DND-41 (cell line): ENCODE results near the gene KLF16.

Experiments used
- ATAC-seq: fragments of 200-7000 bp; cut with Tn5 transposase; 3 replicates; pipeline ENCODE4 v1.9.1; 2021; ENCODE audit warnings: low read depth; ENCODE audit not compliant: insufficient read depth
- DNase-seq: peaks from one replicate; pipeline ENCODE4 v3.0.0-alpha.2; 2020
- H2AFZ ChIP-seq: 2 replicates; pipeline ENCODE4 v1.6.0; 2012; ENCODE audit warnings: low read depth, low read length
- H3K27ac ChIP-seq: 2 replicates; pipeline ENCODE4 v1.5.1; 2012; ENCODE audit warnings: low read length, inconsistent platforms
- H3K27me3 ChIP-seq: fragments of 200-600 bp; sonication (generic); 2 replicates; pipeline ENCODE4 v1.6.0; 2012; ENCODE audit warnings: low read length, mild to moderate bottlenecking, inconsistent platforms; ENCODE audit not compliant: insufficient read depth, poor library complexity
- H3K36me3 ChIP-seq: 2 replicates; pipeline ENCODE4 v1.5.1; 2012; ENCODE audit warnings: low read length, inconsistent platforms; ENCODE audit not compliant: insufficient read depth
- H3K4me1 ChIP-seq: 2 replicates; pipeline ENCODE4 v1.5.1; 2012; ENCODE audit warnings: mild to moderate bottlenecking, low read length; ENCODE audit not compliant: insufficient read depth
- H3K4me2 ChIP-seq: 2 replicates; pipeline ENCODE4 v1.6.0; 2012; ENCODE audit warnings: mild to moderate bottlenecking, moderate library complexity, low read length, inconsistent platforms; ENCODE audit not compliant: insufficient read depth
- H3K4me3 ChIP-seq, 2 experiments: fragments of 200-600 bp in 1 of 2; shearing (Covaris generic) in 1 of 2; 2 replicates each; pipeline ENCODE4 v1.5.1; 2012 to 2016; ENCODE audit warnings: inconsistent platforms in 2 of 2, low read length in 2 of 2, mild to moderate bottlenecking in 2 of 2, low read depth in 1 of 2, moderate library complexity in 1 of 2
- H3K79me2 ChIP-seq: 2 replicates; pipeline ENCODE4 v1.6.0; 2012; ENCODE audit warnings: low read length, inconsistent platforms; ENCODE audit not compliant: insufficient read depth
- H3K9ac ChIP-seq: 2 replicates; pipeline ENCODE4 v1.6.0; 2012; ENCODE audit warnings: low read depth, mild to moderate bottlenecking, inconsistent platforms, low read length, moderate library complexity
- H3K9me3 ChIP-seq: 2 replicates; pipeline ENCODE4 v1.5.1; 2012; ENCODE audit warnings: low read length, moderate library complexity, mild to moderate bottlenecking, inconsistent platforms; ENCODE audit not compliant: insufficient read depth, severe bottlenecking
- H4K20me1 ChIP-seq: 2 replicates; pipeline ENCODE4 v1.6.0; 2012; ENCODE audit warnings: low read length; ENCODE audit not compliant: insufficient read depth
- CTCF ChIP-seq: IDR thresholded peaks from 2 replicates; pipeline ENCODE4 v1.5.1; 2012; ENCODE audit warnings: borderline replicate concordance, low read length, moderate library complexity, mild to moderate bottlenecking; ENCODE audit not compliant: poor library complexity, severe bottlenecking; ENCODE audit errors: extremely low read depth
- EZH2 ChIP-seq: IDR thresholded peaks from 3 replicates; pipeline ENCODE4 v1.6.1; 2012; ENCODE audit warnings: borderline replicate concordance, low read depth, mild to moderate bottlenecking, moderate library complexity, low read length, inconsistent platforms; ENCODE audit not compliant: severe bottlenecking

Gene KLF16

GRCh38 chr19:1819341-1820255 lies 43.8 kb downstream of the KLF16 start:
- ATAC-seq, result no peak
- peaks cover 95% of the 10 kb centered on the region for H3K36me3 ChIP-seq
- DNase-seq, result no peak

GRCh38 chr19:1818549-1819195 lies 44.7 kb downstream of the KLF16 start:
- Histone ChIP-seq H3K27me3 (no peaks in the 10 kb centered on the region), H3K4me2 (no peak overlapping the region), H3K79me2 (no peaks in the 10 kb centered on the region), H4K20me1 (peaks cover 37% of the 10 kb centered on the region), H3K9ac (no peak overlapping the region), H3K27ac (no peak overlapping the region), H3K4me3 (no peak overlapping the region), H2AFZ (no peak overlapping the region), H3K4me1 (peaks cover 16% of the 10 kb centered on the region), H3K9me3 (no peaks in the 10 kb centered on the region), H3K36me3 (peaks cover 87% of the 10 kb centered on the region)
- no peak for ATAC-seq
- DNase-seq, result no peak
- TF ChIP-seq EZH2 (no peak), CTCF (no peak)

More at GRCh38 chr19:1819341-1820255, 43.8 kb downstream of the KLF16 start:
- no peak overlapping the region for H3K9ac ChIP-seq
- no peaks in the 10 kb centered on the region for H3K27me3 ChIP-seq
- H3K4me3 ChIP-seq, result no peak overlapping the region
- no peaks in the 10 kb centered on the region for H3K9me3 ChIP-seq
- no peak overlapping the region for H3K4me2 ChIP-seq
- peaks cover 42% of the 10 kb centered on the region for H4K20me1 ChIP-seq
- TF ChIP-seq CTCF (no peak), EZH2 (no peak)
- H3K4me1 ChIP-seq, result peaks cover 6% of the 10 kb centered on the region
- H2AFZ ChIP-seq, result no peak overlapping the region
- H3K27ac ChIP-seq, result no peak overlapping the region
- no peaks in the 10 kb centered on the region; the same call in 1 of the 2 replicates for H3K79me2 ChIP-seq

- Histone ChIP-seq H2AFZ (no peak overlapping the region), H3K27ac (no peak overlapping the region), H3K4me2 (no peak overlapping the region), H3K79me2 (no peaks in the 10 kb centered on the region), H3K9me3 (no peaks in the 10 kb centered on the region), H3K4me3 (no peak overlapping the region), H3K9ac (no peak overlapping the region), H3K4me1 (peaks cover 26% of the 10 kb centered on the region), H4K20me1 (peaks cover 28% of the 10 kb centered on the region), H3K36me3 (peaks cover 77% of the 10 kb centered on the region), H3K27me3 (no peaks in the 10 kb centered on the region)
- TF ChIP-seq CTCF (no peak), EZH2 (no peak)
- DNase-seq (no peak), ATAC-seq (no peak)
Measured at GRCh38 chr19:1817553-1818179, 45.7 kb downstream of the KLF16 start.
